GM12875 (cell line): ENCODE data around the gene CSF2.
"Not testable (repeated sequence)": the region's sequence is repeated elsewhere in the genome, so short reads cannot be mapped to it uniquely, and the experiment has no call there.

ENCODE experiments used
- H3K4me3 ChIP-seq: one replicate; pipeline ENCODE4 v1.5.1; 2011; ENCODE audit warnings: low read depth, low read length, control low read depth
- TF ChIP-seq, protein P1 (sequence below): IDR thresholded peaks from 2 replicates; pipeline ENCODE4 v1.5.1; 2011; ENCODE audit warnings: low read depth, mild to moderate bottlenecking, control low read depth, inconsistent platforms, low read length, moderate library complexity, borderline replicate concordance; ENCODE audit not compliant: insufficient read depth

The CSF2 gene

DNA sequence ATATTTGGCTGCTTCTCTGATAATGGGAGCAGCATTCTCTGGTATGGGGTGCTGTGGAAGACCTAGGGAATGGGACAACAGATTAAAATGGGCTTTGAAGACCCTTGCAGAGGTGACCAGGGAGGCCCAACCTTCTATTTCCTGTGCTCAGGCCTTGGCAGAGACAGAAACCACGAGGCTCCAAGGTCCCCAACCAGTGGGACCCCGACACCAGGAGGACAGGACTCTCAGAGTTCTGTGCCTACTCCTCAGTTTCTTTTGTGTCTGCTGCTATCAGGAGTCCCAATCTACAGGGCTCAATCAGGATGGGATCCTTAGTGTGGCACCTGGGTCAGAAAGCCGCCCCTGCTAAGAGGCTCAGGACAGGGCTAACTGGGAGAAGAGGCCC lies 29.3 kb downstream of the CSF2 start:
- TF ChIP-seq, protein P1, sequence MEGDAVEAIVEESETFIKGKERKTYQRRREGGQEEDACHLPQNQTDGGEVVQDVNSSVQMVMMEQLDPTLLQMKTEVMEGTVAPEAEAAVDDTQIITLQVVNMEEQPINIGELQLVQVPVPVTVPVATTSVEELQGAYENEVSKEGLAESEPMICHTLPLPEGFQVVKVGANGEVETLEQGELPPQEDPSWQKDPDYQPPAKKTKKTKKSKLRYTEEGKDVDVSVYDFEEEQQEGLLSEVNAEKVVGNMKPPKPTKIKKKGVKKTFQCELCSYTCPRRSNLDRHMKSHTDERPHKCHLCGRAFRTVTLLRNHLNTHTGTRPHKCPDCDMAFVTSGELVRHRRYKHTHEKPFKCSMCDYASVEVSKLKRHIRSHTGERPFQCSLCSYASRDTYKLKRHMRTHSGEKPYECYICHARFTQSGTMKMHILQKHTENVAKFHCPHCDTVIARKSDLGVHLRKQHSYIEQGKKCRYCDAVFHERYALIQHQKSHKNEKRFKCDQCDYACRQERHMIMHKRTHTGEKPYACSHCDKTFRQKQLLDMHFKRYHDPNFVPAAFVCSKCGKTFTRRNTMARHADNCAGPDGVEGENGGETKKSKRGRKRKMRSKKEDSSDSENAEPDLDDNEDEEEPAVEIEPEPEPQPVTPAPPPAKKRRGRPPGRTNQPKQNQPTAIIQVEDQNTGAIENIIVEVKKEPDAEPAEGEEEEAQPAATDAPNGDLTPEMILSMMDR, result no peak
- no peak overlapping the region for H3K4me3 ChIP-seq

DNA sequence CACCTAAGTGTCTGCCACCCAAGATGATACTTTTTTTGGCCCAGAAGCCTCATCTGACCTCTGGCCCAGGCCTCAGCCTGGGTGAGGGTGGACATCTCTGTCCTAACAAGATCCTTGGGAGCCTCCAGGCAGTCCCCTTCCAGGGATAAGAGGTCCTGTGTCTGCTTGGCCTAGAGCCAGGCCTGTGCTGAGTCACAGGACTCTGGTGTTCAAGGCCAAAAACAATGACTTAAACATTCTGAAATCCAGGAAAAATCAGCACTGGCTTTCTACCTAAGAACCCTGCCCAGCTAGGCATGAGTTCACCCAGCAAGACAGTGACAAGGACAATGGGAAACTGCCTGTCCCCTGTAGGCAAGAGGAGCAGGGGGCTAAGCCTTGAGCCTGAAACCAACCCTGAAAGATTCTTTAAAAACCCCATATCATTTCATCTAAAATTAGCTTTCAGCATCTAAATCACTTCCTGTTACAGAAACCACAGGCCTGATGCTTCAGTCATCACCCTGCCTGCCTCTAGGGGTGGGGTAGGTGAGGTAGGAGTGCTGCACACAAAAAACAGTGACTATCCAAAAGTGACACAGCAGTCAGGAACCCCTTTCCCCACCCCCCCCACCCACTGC lies 29.9 kb downstream of the CSF2 start:
- no peak overlapping the region for H3K4me3 ChIP-seq
- TF ChIP-seq, protein P1, result peak; percentile 16; the same call in 1 of the 2 replicates

DNA sequence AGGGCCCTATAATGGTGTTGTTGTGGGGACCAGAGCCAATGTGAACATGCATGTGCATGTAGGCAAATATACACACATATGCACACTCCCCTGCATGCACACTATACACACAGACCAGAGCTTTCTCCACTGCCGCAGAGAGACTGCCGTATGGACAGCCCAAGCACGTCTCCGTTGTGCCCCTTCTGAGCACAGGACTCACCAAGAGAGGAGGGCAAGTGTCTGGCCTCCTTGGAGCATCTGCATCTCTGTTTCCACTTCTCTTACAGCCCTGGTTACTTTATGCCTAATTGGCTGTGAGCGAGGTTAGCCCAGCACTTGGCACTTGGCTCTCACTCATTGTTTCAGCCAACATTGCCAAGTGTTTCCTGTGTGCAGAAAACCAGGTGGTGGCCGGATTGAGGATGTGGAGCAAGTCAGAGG lies 30.4 kb downstream of the CSF2 start:
- H3K4me3 ChIP-seq, result peak overlapping the region; percentile 24
- TF ChIP-seq, protein P1, result no peak

DNA sequence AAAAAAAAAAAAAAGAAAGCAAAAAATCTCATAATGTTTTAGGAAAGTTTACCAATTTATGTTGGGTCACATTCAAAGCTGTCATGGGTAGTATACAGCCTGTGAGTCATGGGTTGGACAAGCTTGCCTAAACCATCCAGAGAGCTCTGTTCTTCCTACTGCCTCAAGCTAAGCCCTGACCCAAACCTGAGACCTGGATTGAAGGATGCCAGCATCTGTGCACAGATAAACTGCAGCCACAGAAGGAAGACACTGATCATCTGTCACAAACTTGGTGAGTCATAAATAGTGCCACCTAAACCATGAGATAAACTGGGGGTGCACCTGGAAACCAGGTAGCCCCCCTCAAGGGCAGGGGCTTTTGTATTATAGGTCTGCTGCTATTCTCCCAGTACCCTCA lies 31.0 kb downstream of the CSF2 start:
- H3K4me3 ChIP-seq, result no peak overlapping the region

DNA sequence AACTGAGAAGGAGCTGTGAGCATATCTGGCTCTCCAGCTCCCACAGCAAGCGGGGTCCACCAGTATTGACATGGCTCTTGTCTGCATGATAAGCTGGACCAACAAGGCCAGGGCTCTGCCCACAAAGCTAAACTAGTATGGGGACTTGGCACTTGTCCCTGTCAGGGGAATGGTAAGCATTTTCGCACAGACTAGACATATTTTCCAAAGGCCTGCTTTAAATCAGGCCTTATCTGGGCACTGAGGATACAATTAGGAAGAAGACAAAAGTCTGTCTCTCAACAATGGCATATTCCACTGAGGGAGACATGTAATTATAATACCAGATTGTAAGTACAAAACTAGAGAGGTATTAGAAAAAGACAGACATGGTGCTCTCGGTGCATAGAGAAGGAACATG lies 32.1 kb downstream of the CSF2 start:
- TF ChIP-seq, protein P1, result no peak
- H3K4me3 ChIP-seq, result no peak overlapping the region

More for the DNA sequence above, 31.0 kb downstream of the CSF2 start:
- TF ChIP-seq, protein P1, result no peak

DNA sequence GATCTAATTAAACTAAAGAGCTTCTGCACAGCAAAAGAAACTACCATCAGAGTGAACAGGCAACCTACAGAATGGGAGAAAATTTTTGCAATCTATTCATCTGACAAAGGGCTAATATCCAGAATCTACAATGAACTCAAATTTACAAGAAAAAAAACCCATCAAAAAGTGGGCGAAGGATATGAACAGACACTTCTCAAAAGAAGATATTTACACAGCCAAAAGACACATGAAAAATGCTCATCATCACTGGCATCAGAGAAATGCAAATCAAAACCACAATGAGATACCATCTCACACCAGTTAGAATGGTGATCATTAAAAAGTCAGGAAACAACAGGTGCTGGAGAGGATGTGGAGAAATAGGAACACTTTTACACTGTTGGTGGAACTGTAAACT lies 34.9 kb downstream of the CSF2 start:
- H3K4me3 ChIP-seq, result not testable (repeated sequence)

DNA sequence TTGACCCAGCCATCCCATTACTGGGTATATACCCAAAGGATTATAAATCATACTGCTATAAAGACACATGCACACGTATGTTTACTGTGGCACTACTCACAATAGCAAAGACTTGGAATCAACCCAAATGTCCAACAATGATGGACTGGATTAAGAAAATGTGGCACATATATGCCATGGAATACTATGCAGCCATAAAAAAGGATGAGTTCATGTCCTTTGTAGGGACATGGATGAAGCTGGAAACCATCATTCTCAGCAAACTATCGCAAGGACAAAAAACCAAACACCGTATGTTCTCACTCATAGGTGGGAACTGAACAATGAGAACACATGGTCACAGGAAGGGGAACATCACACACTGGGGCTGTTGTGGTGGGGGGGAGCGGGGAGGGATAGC lies 35.4 kb downstream of the CSF2 start:
- not testable (repeated sequence) for H3K4me3 ChIP-seq

DNA sequence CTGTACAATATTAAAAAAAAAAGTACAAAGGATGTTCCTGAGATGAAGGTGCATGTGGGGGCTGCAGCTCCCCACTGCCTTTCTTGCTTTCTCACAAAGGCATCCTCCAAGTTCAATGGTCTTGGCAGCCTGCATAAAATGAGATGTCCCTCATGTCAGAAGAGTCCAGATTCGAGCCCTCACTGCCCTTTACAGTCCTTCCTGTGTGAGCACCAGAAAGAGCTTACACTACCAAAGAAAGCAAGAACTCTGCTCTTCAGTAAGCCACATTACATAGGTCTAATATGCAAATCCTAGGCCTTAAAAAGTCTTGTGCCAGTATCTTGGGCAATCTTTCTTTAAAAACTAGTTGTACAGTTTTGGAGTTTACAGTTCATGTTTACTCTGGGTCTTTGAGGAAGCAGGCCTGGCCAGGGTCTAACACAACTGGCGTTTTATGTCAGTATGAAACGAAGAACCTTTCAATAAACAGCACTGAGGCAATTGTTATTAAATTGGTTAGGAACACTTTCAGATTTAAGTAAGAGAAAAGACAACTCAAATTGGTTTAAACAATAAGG lies 36.0 kb downstream of the CSF2 start:
- no peak overlapping the region for H3K4me3 ChIP-seq
- TF ChIP-seq, protein P1, result no peak
